HG02678 (cell line): ENCODE data around the gene GRIN2C.

Source experiments
- ATAC-seq: cut with Tn5 transposase; IDR thresholded peaks from one replicate; pipeline ENCODE4 v1.9.1; 2021; ENCODE audit warnings: mild to moderate bottlenecking, moderate library complexity; ENCODE audit not compliant: unreplicated experiment

GRIN2C gene

GRCh38 chr17:74803388-74803930, 56.2 kb downstream of the GRIN2C start:
- no peak for ATAC-seq

- ATAC-seq = no peak
These were observed 57.8 kb downstream of the GRIN2C start for GRCh38 chr17:74801896-74802295.

GRCh38 chr17:74800531-74800930, 59.2 kb downstream of the GRIN2C start:
- ATAC-seq = no peak

GRCh38 chr17:74799097-74799496, 60.6 kb downstream of the GRIN2C start:
- ATAC-seq = no peak

- no peak for ATAC-seq
These were observed 61.4 kb downstream of the GRIN2C start for GRCh38 chr17:74798239-74798707.

GRCh38 chr17:74797824-74798223, 61.9 kb downstream of the GRIN2C start:
- no peak for ATAC-seq

- no peak for ATAC-seq
These were observed 62.8 kb downstream of the GRIN2C start for GRCh38 chr17:74796866-74797265.

- no peak for ATAC-seq
These were observed 63.5 kb downstream of the GRIN2C start for GRCh38 chr17:74796211-74796610.

GRCh38 chr17:74795327-74796020, 64.2 kb downstream of the GRIN2C start:
- no peak for ATAC-seq

GRCh38 chr17:74792586-74793105, 67.0 kb downstream of the GRIN2C start:
- ATAC-seq = no peak
